CD1c-positive myeloid dendritic cell (primary cell): Measurements from ENCODE around the gene EYS.

ENCODE experiments used
- DNase-seq: peaks from one replicate; pipeline ENCODE4 v3.0.0-alpha.2; 2016; ENCODE audit errors: extremely low spot score

The EYS gene

GRCh38 chr6:63672582-63673129 lies 2034.4 kb downstream of the EYS start:
- no peak for DNase-seq

GRCh38 chr6:63671098-63671754 lies 2035.8 kb downstream of the EYS start:
- DNase-seq: no peak
